NCI-H460 (cell line): ENCODE measurements around the gene KIAA1328. TPM values are rescaled to one million over a fixed set of nuclear protein-coding genes. Genes with fewer than 3 reads are reported as not detected.
A peak's percentile ranks its signal among the peaks of the same experiment; 100 is the strongest.

Experiments used
- DNase-seq: peaks from one replicate; pipeline ENCODE4 v3.0.0-alpha.2; 2016; ENCODE audit warnings: low read depth; ENCODE audit errors: extremely low read depth
- total RNA-seq: library from RNA; depleted of rRNA; stranded (reverse); fragments of >200 nt; shearing (Covaris generic); gene quantifications from 2 replicates; pipeline ENCODE4 v1.2.3, GENCODE V29; 2014

The KIAA1328 gene
- total RNA-seq, 1 experiment from 2014 or later: 3.2 TPM

DNA sequence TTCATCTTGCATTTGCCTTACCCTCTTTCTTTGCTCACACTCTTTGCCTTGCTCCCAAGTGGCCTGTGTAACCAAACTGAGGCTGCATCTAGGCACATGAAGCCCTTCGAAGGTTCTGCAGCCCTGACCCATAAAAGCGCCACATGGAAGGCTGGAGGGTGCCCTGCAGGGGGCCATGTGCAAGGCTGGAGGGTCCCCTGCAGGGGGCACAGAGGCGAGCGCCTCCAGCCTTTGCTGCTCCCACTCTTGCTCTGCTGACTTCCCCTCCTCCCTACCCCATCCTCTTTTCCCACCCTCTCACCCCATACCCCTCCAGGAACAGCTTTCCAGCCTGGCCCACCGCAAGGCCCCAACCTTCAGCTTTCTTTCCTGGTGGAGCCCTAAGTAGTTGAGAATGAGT is 419.4 kb downstream of the KIAA1328 start:
- DNase-seq: no peak

DNA sequence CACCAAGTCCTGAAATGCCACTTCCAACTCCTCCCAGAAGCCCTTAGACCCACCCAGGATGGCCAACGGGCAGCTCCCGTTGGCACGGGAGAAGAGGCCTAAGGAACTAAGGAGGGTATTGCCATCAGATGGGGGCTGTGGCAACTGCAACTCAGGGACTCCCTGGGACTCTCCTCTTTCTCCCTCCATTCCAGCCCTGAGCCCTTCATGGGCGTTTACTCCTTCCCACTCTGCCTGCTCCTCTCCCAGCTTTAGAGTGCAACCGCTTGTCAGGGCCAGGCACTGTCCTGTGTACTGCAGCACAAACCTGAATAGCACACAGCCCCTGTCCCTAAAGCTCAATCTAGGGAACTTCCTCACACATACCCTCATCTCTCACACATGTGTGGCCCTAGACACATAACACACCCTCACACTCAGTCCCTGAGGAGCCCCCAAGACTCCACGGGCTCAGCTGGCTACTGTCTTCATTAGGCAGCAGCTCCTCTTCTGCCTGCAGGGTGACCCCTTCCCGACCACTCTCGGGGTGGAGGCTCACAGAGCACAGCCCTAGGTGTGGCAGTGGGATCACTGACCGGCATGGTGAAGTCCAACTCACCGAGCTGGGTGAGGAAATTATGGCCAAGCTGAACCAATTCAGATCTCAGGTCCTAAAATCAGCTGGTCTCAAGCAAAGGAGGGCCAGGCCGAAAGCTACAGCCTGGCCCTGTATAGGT is 420.4 kb downstream of the KIAA1328 start:
- DNase-seq: no peak

DNA sequence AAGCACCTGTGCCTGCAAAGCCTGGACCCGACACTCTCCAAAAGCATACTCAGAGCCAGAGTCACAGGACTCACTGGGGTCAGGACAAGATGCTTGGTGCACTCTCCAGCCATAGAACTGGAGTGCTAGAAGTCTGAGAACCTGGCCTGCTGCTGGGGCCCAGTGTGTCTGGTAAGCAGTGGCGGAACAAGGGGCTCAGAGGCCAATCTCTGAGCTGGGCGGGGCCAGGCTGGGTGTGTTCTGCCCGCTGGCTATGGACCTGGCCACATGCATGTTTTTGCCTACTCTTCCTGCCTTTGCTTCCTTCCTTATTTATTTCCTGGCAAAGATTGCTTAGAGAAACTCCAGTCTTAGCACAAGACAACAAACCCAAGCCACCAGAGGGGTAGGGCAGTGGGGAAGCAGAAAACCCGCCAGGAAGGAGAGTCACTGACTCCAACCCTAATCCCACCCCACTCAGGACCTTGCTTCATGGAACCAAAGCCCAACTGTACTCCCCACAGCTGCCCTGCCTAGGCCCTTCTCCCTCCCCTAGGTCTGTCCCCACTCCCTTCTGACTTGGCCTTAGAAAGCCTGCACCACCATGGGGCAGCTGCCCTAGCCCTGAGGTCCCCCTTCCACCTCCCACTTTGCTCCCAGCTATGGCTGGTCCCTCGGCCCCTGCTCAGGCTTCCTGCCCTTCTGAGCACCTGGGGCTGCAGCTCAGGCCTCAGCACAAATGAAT is 421.1 kb downstream of the KIAA1328 start:
- no peak for DNase-seq

DNA sequence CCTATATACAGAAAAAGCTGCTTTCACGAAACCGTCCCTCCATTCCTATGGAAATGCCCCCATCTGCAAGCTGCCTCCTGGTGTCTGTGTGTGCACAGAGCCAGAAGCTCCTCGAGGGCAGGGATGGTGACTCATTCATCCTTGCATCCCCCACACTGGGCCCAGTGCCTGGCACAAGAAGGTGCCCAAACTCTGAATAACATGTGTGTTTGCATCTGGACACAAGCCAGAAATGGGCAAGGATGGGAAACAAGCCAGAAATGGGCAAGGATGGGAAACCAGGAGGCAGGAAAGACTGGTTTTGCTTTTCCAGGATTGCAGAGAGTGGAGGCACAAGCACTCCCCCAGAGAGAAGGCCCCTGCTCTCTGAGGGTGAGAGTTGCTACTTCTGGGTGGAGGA is 422.8 kb downstream of the KIAA1328 start:
- no peak for DNase-seq

DNA sequence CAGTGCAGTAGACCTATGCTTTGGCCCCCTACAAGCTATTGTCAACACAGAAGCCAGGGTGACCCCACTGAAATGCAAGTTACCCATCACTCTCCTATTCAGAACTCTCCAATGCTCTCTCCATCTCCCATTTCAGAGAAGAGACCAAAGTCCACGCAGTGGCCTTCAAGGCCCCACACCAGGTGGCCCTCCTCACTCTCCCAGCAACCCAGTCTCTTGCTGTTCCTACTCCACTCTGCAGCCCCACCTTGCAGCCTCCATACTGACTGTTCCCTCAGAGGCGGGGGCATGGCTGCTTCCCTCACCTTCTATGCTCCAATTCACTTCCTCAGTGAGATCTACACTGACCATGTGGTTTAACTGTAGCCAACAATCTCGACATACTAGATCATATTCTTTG is 423.4 kb downstream of the KIAA1328 start:
- DNase-seq: no peak

DNA sequence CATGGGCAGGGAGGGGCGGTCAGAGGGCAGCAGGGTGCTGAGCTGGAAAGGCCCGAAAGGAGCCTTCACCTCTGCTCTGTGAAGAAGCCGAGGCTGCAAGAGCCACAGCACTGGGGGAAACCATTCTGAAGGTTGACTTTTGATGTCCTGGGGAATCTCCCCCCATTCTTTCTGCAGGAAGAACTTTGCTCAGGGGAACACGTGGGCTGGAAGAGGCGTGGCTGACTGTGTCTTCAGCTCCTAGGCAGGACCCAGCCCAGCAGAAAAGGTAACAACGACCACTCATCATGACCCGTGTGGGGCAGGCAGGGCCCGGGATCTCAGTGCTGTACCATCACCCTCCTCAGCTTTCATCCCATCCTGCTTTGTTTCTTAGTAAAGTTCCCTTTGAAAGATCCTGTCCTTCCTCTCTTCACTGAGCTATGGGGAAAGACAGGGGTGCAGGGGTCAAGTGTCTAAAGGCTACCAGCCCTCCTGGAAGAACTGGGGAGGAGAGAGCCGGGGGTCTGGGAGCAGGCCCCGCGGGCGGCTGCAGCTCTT is 424.0 kb downstream of the KIAA1328 start:
- DNase-seq: no peak

DNA sequence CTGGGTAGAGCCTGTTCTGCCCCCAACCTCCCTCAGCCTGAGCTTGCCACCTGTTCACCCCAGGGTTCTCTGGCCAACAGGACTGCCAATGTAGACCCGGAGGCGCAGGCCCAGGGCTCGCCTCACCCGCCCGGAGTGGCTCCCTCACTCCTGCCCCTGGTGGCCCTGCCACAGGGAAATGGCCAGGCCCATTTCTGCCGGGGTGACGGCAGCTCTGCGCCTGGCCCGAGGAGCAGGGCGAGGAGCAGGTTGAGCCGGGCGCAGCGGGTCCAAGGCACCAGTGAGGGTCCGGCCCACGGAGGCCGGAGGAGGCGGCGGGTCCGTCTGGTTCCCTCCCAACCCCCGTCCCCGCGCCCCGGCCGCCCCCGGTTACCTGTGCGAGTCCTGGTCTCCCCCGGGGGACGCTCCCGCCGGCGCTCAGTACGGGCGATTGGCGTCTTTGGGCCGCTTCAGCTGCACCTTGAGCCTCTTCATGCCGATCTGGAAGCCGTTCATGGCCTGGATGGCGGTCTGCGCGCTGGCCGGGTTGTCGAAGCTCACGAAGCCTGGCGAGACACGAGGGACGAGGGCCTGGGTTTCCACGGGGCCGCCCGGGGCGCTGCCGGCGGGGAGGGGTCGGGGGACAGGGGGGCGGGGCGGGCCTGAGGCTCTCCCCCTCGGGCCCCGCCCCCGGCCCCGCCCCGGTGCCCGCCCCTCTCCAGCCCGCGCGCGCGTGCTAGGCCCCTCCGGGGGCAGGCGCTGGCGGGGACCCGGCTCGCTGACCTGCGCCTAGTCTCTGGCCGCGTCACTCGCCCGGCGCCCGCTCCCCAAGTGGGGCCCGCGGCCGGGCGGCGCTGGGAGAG is 424.7 kb downstream of the KIAA1328 start:
- peak; percentile 3 for DNase-seq

DNA sequence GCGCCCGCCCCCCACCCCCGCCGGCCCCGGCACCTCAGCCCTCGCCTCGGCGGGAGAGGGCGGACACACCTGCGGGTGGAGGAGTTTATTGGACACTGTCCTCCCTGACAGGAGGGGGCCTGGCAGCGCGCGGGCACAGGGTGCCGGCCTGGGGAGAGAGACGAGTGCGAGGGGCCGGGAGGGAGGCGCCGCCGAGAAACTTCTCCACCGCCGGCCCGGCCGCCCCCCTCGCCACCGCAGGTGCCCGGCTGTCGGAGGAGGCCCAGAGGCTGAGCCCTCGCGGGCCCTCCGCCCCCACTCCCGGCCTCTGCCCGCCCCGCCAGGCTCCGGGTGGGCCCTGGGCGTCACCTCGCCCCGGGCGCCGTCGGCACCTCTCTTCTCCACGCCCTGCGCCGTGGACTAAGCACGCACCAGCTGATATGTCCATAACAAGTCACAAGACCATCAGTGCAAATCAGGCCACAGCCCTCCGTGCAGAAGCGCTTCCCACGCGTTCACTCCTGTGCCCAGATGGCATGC is 425.4 kb downstream of the KIAA1328 start:
- no peak for DNase-seq

DNA sequence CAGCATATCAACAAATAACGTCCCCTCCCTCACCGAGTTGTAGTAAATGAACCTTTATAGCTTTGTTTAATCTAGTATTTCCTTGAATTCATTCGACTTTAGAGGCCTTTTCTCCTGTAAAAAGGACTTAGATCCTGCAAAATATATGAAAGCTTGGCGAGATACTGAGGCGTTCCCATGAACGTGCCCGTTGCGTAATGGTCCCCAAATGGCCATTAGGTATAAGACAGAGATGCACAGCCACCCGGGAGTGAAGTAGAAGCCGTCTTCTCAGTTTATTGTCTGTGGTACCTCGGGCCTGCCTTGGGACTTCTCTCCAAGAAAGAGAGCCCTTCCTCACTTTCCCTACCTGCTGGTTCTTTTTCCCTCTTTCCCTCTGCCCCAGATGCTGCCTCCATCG is 426.0 kb downstream of the KIAA1328 start:
- DNase-seq: no peak

DNA sequence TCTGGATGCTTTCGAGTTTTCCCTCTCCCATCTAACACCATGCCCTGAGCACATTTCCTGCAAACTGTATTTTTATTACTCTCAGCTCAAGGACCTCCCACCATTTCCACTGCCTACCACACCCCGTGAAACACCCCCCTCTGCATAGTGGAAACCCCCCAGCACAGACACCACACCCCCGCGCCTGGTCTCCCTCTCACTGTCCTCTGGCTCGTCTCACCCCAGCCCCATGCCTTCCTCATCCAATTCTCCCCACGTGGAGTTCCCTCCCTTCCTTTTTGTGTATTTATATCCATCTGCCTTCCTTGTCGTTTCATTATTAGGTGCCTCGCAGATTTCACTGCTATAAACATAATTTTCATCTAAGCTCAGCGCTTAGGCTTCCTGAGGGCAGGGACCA is 429.2 kb downstream of the KIAA1328 start:
- DNase-seq: no peak

DNA sequence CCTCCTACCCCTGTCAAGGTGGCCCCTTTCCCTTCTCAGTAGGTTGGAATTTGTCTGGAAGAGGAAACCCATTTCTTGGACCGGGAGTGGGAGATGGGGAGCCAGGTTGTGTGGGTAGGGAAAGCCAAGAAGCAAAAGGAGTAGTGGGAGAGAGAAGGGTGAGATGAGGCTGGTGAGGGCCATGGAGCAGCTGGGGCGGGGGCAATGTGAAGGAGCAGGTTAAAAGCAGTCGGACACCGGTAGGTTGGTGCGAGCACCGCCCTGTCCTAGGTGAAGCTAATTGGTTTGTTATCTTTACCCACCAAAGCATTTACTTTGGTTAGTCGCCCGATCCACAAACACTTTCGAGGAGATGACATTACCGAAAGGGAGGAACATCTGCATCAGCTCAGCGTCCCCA is 429.9 kb downstream of the KIAA1328 start:
- DNase-seq: no peak

DNA sequence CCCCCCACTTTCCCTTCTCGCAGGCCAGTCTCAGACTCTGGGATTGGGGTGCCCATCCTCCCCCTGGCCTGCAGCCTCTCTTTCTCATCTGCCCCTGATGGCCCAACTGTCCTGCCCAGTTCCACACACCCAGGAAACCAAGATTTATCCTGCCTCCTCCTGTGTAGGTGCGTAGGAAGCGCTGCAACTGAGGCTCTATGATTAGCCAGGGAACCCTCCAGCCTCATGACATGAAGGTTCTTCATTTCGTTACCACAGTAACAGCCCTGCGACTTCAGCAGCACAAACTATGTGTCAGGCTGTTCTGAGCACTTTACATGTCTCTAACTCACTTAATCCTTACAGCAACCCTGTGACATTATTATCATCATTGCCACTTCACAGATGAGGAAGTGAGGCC is 430.8 kb downstream of the KIAA1328 start:
- no peak for DNase-seq

DNA sequence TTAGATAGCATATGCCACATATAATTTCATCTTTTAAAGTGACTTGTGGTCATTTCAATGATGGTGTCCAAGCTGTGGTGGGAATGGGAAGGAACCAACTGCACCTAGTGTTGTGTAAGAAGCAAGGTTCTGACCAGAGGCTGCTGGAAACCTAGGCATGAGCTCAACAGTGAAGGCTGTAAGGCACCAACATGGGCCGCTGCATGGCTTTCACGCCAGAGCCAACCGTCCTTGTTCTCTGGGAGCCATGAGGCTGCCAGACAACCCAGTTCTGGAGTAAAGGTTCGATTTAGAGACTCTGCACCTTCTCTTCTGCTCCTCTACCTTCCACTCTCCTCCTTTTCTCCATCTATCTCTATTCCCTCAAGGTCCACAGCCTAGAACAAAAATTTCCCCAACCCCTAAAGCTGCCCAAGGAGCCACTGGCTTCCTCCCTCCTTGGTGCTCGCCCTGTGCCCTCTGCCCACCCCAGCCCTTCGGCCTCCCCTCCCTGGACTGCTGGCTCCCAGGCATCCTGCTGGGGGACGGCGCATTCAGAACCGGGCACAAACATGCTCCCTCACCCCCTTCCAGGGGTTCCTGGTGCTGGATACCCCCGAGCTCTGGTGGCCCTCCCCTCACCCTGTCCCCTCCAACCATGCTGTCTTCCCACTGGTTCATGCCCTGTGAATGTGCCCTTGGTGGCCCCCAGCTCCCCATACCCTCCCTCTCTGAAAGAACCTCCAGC is 431.6 kb downstream of the KIAA1328 start:
- no peak for DNase-seq

DNA sequence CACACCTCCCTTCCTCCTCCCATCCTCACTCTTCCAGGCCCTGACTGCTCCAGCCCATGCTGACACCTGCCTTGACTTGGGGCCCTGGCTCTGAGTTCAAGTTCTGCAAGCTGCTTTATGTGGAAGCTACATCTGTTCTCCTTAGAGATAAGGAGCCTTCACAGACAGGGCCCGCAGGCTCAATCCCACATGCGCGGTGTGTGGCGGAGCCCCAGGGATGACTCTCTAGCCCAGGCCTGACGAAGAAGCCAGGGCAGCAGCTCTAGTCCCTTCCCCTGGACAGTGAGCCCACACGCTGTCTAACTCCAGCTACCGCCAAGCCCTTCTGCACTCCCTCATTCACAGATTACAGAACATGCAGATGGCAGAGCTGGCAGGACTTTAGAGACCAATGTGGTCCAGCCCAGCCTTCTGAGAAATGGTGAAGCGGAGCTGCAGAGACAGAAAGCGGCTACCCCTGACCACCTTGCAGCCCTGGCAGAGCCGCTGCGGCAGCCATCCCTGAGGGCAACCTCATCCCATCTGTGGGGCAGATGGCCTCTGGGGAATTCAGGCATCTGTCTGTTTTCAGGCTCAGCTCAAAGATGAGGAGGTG is 432.4 kb downstream of the KIAA1328 start:
- DNase-seq: no peak

DNA sequence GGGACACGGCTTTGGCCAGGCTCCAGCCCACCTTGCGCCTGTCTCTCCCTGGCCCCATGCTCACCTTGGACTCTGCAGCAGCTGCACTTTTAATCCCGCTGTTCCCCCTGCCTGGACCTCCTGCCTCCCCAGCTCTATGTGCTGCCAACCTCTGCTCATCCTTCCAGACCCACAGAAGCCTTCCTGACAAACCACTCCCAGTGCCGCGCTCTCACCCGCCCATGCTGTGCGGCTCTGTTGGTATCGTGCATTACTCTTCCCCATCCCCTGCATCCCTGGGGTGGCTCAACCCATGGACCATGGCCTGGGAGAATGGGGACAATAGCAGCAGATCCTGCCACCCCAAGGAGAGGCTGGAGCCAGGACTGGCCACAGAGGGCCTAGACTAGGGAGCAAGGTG is 433.1 kb downstream of the KIAA1328 start:
- DNase-seq: no peak

DNA sequence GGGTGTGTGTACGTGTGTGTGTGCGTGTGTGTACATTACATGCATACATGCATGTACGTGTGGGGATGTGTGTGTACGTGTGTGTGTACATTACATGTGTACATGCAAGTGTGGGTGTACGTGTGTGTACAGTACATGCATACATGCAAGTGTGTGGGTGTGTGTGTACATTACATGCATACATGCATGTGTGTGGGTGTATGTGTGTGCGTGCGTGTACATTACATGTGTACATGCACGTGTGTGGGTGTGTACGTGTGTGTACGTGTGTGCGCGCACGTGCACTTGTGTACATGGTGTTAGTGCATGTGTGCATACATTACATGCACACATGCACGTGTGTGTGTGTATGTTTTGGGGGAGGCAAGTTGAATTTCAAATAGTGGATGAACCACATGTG is 436.0 kb downstream of the KIAA1328 start:
- no peak for DNase-seq

DNA sequence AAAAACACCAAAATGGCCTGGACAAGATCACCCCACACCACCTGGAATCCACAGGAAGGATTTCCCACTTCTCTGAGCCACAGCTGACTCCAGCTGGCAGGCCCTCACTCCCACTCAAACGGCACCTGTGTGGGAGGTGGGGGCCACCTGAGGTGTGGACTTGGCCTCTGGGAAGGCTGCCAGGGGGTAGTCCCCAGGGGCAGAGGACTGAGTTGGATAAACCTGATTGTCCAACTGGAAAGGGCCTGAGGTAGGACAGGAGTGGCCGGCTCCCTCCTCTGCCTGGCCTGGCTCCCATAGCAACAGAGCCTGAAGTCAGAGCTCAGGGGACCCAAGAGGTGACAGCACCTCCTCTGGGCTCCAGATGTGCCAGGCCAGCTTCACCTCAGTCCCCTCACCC is 436.5 kb downstream of the KIAA1328 start:
- DNase-seq: no peak

DNA sequence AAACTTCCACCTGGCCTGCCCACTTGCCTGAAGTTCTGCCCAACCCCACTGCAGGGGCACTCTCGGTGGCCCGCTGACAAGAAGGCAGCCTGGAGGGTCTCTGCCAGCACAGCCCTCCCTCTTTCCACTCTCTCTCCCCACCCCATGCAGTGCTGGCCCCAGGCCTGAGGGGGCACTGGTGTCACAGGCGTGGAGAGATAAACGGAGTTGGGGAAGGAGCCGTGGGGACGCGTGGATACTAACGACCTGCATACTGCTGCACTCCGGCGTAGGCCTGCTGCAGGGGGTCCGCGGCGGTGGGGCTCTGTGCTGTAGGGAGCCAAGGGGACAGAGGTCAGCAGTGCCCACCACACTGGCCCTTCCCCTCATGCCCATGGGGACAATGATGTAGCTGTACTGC is 437.4 kb downstream of the KIAA1328 start:
- DNase-seq: no peak

DNA sequence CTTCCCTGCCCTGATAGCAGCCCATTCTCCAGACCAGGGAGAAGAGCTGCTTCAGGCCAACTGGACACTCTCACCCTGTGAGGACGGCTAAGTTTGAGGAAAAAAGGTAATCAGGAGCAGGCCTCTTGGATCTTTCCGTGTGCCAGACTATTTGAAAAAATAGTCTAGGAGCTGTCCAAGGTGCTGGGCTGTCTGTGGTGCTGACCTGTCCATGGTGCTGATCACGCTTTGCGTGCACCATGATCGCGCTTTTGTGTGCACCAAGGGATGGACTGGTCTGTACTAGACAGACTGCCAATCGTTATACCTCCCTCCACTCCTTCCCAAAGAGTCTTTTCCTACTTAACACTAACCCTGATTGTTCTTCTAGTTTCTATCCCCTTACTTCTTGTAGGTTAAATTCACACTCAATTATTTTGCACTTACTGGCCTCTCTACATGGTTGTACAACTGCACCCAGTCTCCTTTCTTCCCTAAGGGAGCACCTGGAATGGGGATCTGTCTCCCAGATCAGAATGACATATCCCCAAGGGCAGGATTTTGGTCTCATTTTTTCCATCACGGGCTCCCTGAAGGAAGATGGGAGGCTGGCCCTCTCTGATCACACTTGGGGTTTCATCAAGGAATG is 441.2 kb downstream of the KIAA1328 start:
- peak; percentile 50 for DNase-seq

DNA sequence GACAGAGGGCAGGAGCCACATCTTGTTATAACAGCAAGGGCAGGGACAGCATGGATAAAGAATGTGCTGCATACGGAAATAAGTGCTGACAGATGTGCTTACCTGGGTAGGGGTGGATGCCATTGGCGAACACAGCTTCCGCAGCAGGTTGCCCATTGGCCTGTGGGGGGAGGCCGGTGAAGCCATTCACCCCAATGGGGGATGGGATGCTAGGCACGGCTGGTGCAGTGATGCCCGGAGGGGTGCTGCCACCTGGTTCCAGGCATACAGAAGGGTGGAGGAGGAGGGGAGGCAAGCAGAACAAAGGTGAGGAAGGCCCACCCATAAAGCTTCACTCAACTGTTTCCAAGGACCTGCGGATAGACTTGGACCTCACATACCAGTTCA is 441.7 kb downstream of the KIAA1328 start:
- DNase-seq: no peak
